CD14-positive monocyte (primary cell): Measurements from ENCODE around the gene KDM4C. TPM values are rescaled to one million over a fixed set of nuclear protein-coding genes. Genes with fewer than 3 reads are reported as not detected.

Experiments
- DNase-seq, 3 donors: peaks; one replicate each; pipeline ENCODE4 v3.0.0-alpha.2; 2011 to 2022
- H2AFZ ChIP-seq: 2 replicates; pipeline ENCODE4 v1.6.0; 2012; ENCODE audit warnings: mild to moderate bottlenecking, low read depth, low read length, inconsistent platforms; ENCODE audit not compliant: insufficient read depth, poor library complexity, severe bottlenecking
- H3K27ac ChIP-seq, 2 donors: 1 replicate in 1 of 2; 2 replicates in 1 of 2; pipeline ENCODE4 v1.5.1; 2012 to 2013; ENCODE audit warnings: low read length in 2 of 2, control low read depth in 1 of 2, inconsistent platforms in 1 of 2, low read depth in 1 of 2, mild to moderate bottlenecking in 1 of 2
- H3K27me3 ChIP-seq, 2 donors: one replicate each; pipeline versions ENCODE4 v1.6.0 to v1.6.1; 2011 to 2013; ENCODE audit warnings: low read length in 2 of 2; ENCODE audit not compliant: control insufficient read depth in 2 of 2, insufficient read depth in 2 of 2
- H3K36me3 ChIP-seq, 2 donors: replicated peaks in 1 of 2; 1 replicate in 1 of 2; 2 replicates in 1 of 2; pipeline versions ENCODE4 v1.5.1 to v1.6.1; 2012 to 2013; ENCODE audit warnings: low read length in 2 of 2, control low read depth in 1 of 2, inconsistent platforms in 1 of 2, mild to moderate bottlenecking in 1 of 2; ENCODE audit not compliant: insufficient read depth in 2 of 2, control insufficient read depth in 1 of 2
- H3K4me1 ChIP-seq, 2 donors: 1 replicate in 1 of 2; 2 replicates in 1 of 2; pipeline versions ENCODE4 v1.5.1 to v1.6.1; 2012 to 2013; ENCODE audit warnings: low read length in 2 of 2, control low read depth in 1 of 2, inconsistent platforms in 1 of 2, mild to moderate bottlenecking in 1 of 2, moderate library complexity in 1 of 2; ENCODE audit not compliant: insufficient read depth in 2 of 2, control insufficient read depth in 1 of 2
- H3K4me2 ChIP-seq: replicated peaks from 2 replicates; pipeline ENCODE3; 2012; ENCODE audit warnings: low read length, moderate library complexity, mild to moderate bottlenecking; ENCODE audit not compliant: poor library complexity, severe bottlenecking; ENCODE audit errors: extremely low read depth
- H3K4me3 ChIP-seq, 3 experiments: fragments of 200-600 bp in 1 of 3; sonication (generic) in 1 of 3; replicated peaks in 1 of 3; 1 replicate in 2 of 3; 2 replicates in 1 of 3; pipeline ENCODE4 v1.5.1; 2011 to 2013; ENCODE audit warnings: low read length in 3 of 3, mild to moderate bottlenecking in 3 of 3, control low read depth in 2 of 3, low read depth in 2 of 3, inconsistent platforms in 1 of 3, moderate library complexity in 1 of 3
- H3K79me2 ChIP-seq: 2 replicates; pipeline ENCODE4 v1.6.0; 2012; ENCODE audit warnings: mild to moderate bottlenecking, control low read depth, inconsistent platforms, low read length, moderate library complexity; ENCODE audit not compliant: insufficient read depth
- H3K9ac ChIP-seq: 2 replicates; pipeline ENCODE4 v1.6.0; 2017; ENCODE audit warnings: low read length, mild to moderate bottlenecking; ENCODE audit not compliant: insufficient read depth, poor library complexity, severe bottlenecking
- H3K9me3 ChIP-seq, 2 donors: replicated peaks in 1 of 2; 1 replicate in 1 of 2; 2 replicates in 1 of 2; pipeline versions ENCODE4 v1.5.1 to v1.6.1; 2012 to 2013; ENCODE audit warnings: low read length in 2 of 2, control low read depth in 1 of 2; ENCODE audit not compliant: control insufficient read depth in 1 of 2, insufficient read depth in 1 of 2
- H4K20me1 ChIP-seq: 2 replicates; pipeline ENCODE4 v1.6.0; 2012; ENCODE audit warnings: mild to moderate bottlenecking, low read length, control low read depth, moderate library complexity; ENCODE audit not compliant: insufficient read depth
- H3K27ac Mint-ChIP-seq, 7 donors: one replicate each; pipeline ENCODE4 v1.8.0; 2020; ENCODE audit warnings: mild to moderate bottlenecking in 7 of 7, mixed read lengths in 7 of 7, moderate library complexity in 6 of 7, inconsistent platforms in 2 of 7
- H3K27me3 Mint-ChIP-seq, 3 donors: one replicate each; pipeline ENCODE4 v1.8.0; 2021 to 2022; ENCODE audit warnings: low read depth in 3 of 3, mild to moderate bottlenecking in 3 of 3, mixed read lengths in 3 of 3, moderate library complexity in 3 of 3, inconsistent platforms in 1 of 3
- H3K36me3 Mint-ChIP-seq, 2 donors: one replicate each; pipeline ENCODE4 v1.8.0; 2020; ENCODE audit warnings: mixed read lengths in 2 of 2, inconsistent platforms in 1 of 2, mild to moderate bottlenecking in 1 of 2
- H3K4me1 Mint-ChIP-seq: one replicate; pipeline ENCODE4 v1.8.0; 2020; ENCODE audit warnings: mild to moderate bottlenecking, mixed read lengths
- H3K4me3 Mint-ChIP-seq, 2 donors: one replicate each; pipeline ENCODE4 v1.8.0; 2020; ENCODE audit warnings: mild to moderate bottlenecking in 2 of 2, mixed read lengths in 2 of 2, moderate library complexity in 1 of 2
- H3K9me3 Mint-ChIP-seq, 7 donors: one replicate each; pipeline ENCODE4 v1.8.0; 2020 to 2022; ENCODE audit warnings: mixed read lengths in 7 of 7, mild to moderate bottlenecking in 6 of 7, moderate library complexity in 6 of 7, inconsistent platforms in 2 of 7
- WGBS: methylation state at CpG from one replicate; pipeline ENCODE4 v1.1.5; 2013; ENCODE audit warnings: missing lambda C conversion rate; ENCODE audit not compliant: insufficient coverage; 5-methylcytosine and 5-hydroxymethylcytosine counted together
- intact Hi-C, 2 donors: fragments of 100-400 bp; cut with micrococcal nuclease; formaldehyde crosslinking; loops; one replicate each; pipeline versions ENCODE4 v1.15.0 to v1.15.1; 2023
- polyA plus RNA-seq, 3 donors: library from polyadenylated mRNA; depleted of rRNA in 1 of 3; unstranded in 2 of 3; stranded (reverse) in 1 of 3; fragments of 300-500 nt in 2 of 3; fragments of >200 nt in 1 of 3; fragmentation: Illumina TruSeq in 2 of 3; gene quantifications; 1 replicate in 2 of 3; 2 replicates in 1 of 3; pipeline ENCODE4 v1.2.3, GENCODE V29; 2012 to 2021
- TF ChIP-seq, protein P1 (sequence below): fragments of 200-600 bp; IDR thresholded peaks from one replicate; pipeline ENCODE4 v1.8.0; 2022; ENCODE audit warnings: antibody characterized with exemption, mild to moderate bottlenecking

The KDM4C gene
- polyA plus RNA-seq, 3 donors, result 15.2 to 36.2 (median 17.1) TPM

DNA sequence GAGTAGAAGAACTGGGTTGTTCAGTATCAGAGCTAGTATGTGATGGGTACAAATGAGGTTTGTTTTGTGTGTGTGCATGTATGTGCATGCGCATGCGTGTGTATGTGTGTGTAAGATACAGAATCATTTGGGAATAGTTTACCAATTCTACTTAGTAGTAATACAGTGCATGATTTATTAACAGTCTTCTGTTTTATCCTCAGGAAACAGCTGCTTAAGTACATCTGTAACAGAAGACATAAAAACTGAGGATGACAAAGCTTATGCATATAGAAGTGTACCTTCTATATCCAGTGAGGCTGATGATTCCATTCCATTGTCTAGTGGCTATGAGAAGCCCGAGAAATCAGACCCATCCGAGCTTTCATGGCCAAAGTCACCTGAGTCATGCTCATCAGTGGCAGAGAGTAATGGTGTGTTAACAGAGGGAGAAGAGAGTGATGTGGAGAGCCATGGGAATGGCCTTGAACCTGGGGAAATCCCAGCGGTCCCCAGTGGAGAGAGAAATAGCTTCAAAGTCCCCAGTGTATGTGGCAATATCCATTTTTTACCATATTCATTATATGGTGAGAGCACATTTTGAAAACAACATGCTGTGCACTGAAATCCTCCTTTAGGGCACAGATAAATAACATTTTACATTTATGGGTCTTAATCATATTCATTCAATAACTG, 228.5 kb downstream of the KDM4C start:
- peaks cover 63 to 96% of the 10 kb centered on the region in 2 donors for H3K36me3 ChIP-seq
- no peak overlapping the region for H3K9ac ChIP-seq
- H3K4me2 ChIP-seq, result no peak overlapping the region
- H3K27ac ChIP-seq, result no peak overlapping the region
- H3K4me1 Mint-ChIP-seq, result no peaks in the 10 kb centered on the region
- H3K27ac Mint-ChIP-seq, result peak overlapping the region in 1 of 7 donors; percentile 9
- H3K27me3 ChIP-seq, result no peaks in the 10 kb centered on the region
- peaks cover 0 to 1% (median 0%) of the 10 kb centered on the region in 3 donors for H3K27me3 Mint-ChIP-seq
- TF ChIP-seq, protein P1, sequence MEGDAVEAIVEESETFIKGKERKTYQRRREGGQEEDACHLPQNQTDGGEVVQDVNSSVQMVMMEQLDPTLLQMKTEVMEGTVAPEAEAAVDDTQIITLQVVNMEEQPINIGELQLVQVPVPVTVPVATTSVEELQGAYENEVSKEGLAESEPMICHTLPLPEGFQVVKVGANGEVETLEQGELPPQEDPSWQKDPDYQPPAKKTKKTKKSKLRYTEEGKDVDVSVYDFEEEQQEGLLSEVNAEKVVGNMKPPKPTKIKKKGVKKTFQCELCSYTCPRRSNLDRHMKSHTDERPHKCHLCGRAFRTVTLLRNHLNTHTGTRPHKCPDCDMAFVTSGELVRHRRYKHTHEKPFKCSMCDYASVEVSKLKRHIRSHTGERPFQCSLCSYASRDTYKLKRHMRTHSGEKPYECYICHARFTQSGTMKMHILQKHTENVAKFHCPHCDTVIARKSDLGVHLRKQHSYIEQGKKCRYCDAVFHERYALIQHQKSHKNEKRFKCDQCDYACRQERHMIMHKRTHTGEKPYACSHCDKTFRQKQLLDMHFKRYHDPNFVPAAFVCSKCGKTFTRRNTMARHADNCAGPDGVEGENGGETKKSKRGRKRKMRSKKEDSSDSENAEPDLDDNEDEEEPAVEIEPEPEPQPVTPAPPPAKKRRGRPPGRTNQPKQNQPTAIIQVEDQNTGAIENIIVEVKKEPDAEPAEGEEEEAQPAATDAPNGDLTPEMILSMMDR, result no peak
- peaks cover 0 to 3% (median 0%) of the 10 kb centered on the region in 7 donors for H3K9me3 Mint-ChIP-seq
- no peaks in the 10 kb centered on the region for H3K9me3 ChIP-seq
- peaks cover 73 to 76% of the 10 kb centered on the region in 2 donors for H3K36me3 Mint-ChIP-seq
- H3K79me2 ChIP-seq, result no peaks in the 10 kb centered on the region
- H3K4me1 ChIP-seq, result no peaks in the 10 kb centered on the region
- WGBS, result 88% methylated on average over 2 of the region's 5 CpGs
- H3K4me3 ChIP-seq, result no peak overlapping the region
- H4K20me1 ChIP-seq, result no peaks in the 10 kb centered on the region
- no peak overlapping the region for H3K4me3 Mint-ChIP-seq
- intact Hi-C loops, result no loop called here
- no peak for DNase-seq
- no peak overlapping the region for H2AFZ ChIP-seq

- DNase-seq, result no peak
- Histone ChIP-seq H3K36me3 (peaks cover 62 to 97% of the 10 kb centered on the region in 2 donors), H4K20me1 (no peaks in the 10 kb centered on the region), H2AFZ (no peak overlapping the region), H3K27ac (no peak overlapping the region), H3K79me2 (no peaks in the 10 kb centered on the region), H3K27me3 (no peaks in the 10 kb centered on the region), H3K4me3 (no peak overlapping the region), H3K4me2 (no peak overlapping the region), H3K9ac (no peak overlapping the region), H3K4me1 (no peaks in the 10 kb centered on the region), H3K9me3 (no peaks in the 10 kb centered on the region)
- Mint-ChIP-seq H3K36me3 (peaks cover 70 to 77% of the 10 kb centered on the region in 2 donors), H3K27ac (no peak overlapping the region), H3K4me3 (no peak overlapping the region), H3K27me3 (peaks cover 0 to 1% (median 0%) of the 10 kb centered on the region in 3 donors), H3K4me1 (no peaks in the 10 kb centered on the region), H3K9me3 (peaks cover 0 to 3% (median 0%) of the 10 kb centered on the region in 7 donors)
- intact Hi-C loops, result no loop called here
- TF ChIP-seq, protein P1, result no peak
- 100% methylated on average over 1 of the region's 3 CpGs for WGBS
Observed at GRCh38 chr9:6987381-6987780, 229.6 kb downstream of the KDM4C start.
